HG02798 (cell line): ENCODE data around the gene KLHL4.
"Not testable (repeated sequence)": the region's sequence is repeated elsewhere in the genome, so short reads cannot be mapped to it uniquely, and the experiment has no call there.

Experiments used
- ATAC-seq: cut with Tn5 transposase; IDR thresholded peaks from one replicate; pipeline ENCODE4 v1.9.1; 2021; ENCODE audit warnings: mild to moderate bottlenecking; ENCODE audit not compliant: unreplicated experiment, poor library complexity

KLHL4 gene

GRCh38 chrX:87636533-87636932 is 118.9 kb downstream of the KLHL4 start:
- ATAC-seq = no peak

- ATAC-seq = not testable (repeated sequence)
Observed at GRCh38 chrX:87641439-87641838, 123.8 kb downstream of the KLHL4 start.

- no peak for ATAC-seq
Observed at GRCh38 chrX:87661761-87662160, 144.2 kb downstream of the KLHL4 start.

- no peak for ATAC-seq
Observed at GRCh38 chrX:87663421-87663820, 145.8 kb downstream of the KLHL4 start.

- ATAC-seq = no peak
Observed at GRCh38 chrX:87664381-87664780, 146.8 kb downstream of the KLHL4 start.

- ATAC-seq = no peak
Observed at GRCh38 chrX:87679849-87680248, 162.2 kb downstream of the KLHL4 start.

GRCh38 chrX:87687703-87688102 is 170.1 kb downstream of the KLHL4 start:
- no peak for ATAC-seq

GRCh38 chrX:87688113-87688748 is 170.6 kb downstream of the KLHL4 start:
- ATAC-seq = not testable (repeated sequence)

GRCh38 chrX:87689218-87689617 is 171.6 kb downstream of the KLHL4 start:
- not testable (repeated sequence) for ATAC-seq

GRCh38 chrX:87693204-87693603 is 175.6 kb downstream of the KLHL4 start:
- ATAC-seq = no peak

GRCh38 chrX:87697409-87697808 is 179.8 kb downstream of the KLHL4 start:
- ATAC-seq = no peak

GRCh38 chrX:87702795-87703194 is 185.2 kb downstream of the KLHL4 start:
- ATAC-seq = no peak

GRCh38 chrX:87703469-87703868 is 185.9 kb downstream of the KLHL4 start:
- not testable (repeated sequence) for ATAC-seq

GRCh38 chrX:87706134-87706533 is 188.5 kb downstream of the KLHL4 start:
- no peak for ATAC-seq

GRCh38 chrX:87710580-87710979 is 193.0 kb downstream of the KLHL4 start:
- ATAC-seq = no peak
